WTC11 (cell line): ENCODE data around the gene TNIP2. TPM values are rescaled to one million over a fixed set of nuclear protein-coding genes. Genes with fewer than 3 reads are reported as not detected.

ENCODE experiments used
- ATAC-seq: fragments of 200-7000 bp; cut with Tn5 transposase; 2 replicates; pipeline ENCODE4 v1.10.0; 2021; ENCODE audit warnings: mild to moderate bottlenecking, moderate library complexity
- CTCF ChIA-PET: fragments of 300-600 bp; sonication (Branson Sonifier 250); formaldehyde crosslinking; loops from one replicate; lab custom pipeline; 2021; ENCODE audit warnings: antibody characterized with exemption; lab: Charles Lee
- POLR2A ChIA-PET: fragments of 350-600 bp; sonication (Branson Sonifier 250); formaldehyde crosslinking; loops from one replicate; lab custom pipeline; 2021; ENCODE audit warnings: antibody characterized with exemption; lab: Charles Lee
- DNase-seq: peaks from one replicate; pipeline ENCODE4 v3.0.0; 2021; ENCODE audit warnings: low spot score
- H3K27ac Mint-ChIP-seq: 2 replicates; pipeline ENCODE4 v1.8.0; 2021; ENCODE audit warnings: mixed read lengths
- H3K27me3 Mint-ChIP-seq: 2 replicates; pipeline ENCODE4 v1.8.0; 2021; ENCODE audit warnings: low read depth, mild to moderate bottlenecking, moderate library complexity, mixed read lengths
- H3K36me3 Mint-ChIP-seq: 2 replicates; pipeline ENCODE4 v1.8.0; 2021; ENCODE audit warnings: mixed read lengths
- H3K4me1 Mint-ChIP-seq: 2 replicates; pipeline ENCODE4 v1.8.0; 2022; ENCODE audit warnings: mixed read lengths
- H3K4me3 Mint-ChIP-seq: 2 replicates; pipeline ENCODE4 v1.8.0; 2021; ENCODE audit warnings: mild to moderate bottlenecking, moderate library complexity, mixed read lengths
- H3K9me3 Mint-ChIP-seq: 2 replicates; pipeline ENCODE4 v1.8.0; 2021; ENCODE audit warnings: mixed read lengths
- ATF1 ChIP-seq: sonication (generic); formaldehyde crosslinking; IDR thresholded peaks from 2 replicates; pipeline ENCODE4 v1.8.1; 2023; ENCODE audit warnings: mild to moderate bottlenecking, moderate library complexity, missing genetic modification reagents
- CBFB ChIP-seq: sonication (generic); formaldehyde crosslinking; IDR thresholded peaks from 2 replicates; pipeline ENCODE4 v1.8.1; 2022; ENCODE audit warnings: mild to moderate bottlenecking, low read depth, missing genetic modification reagents
- FOXP1 ChIP-seq: sonication (generic); formaldehyde crosslinking; IDR thresholded peaks from 2 replicates; pipeline ENCODE4 v1.8.0; 2022; ENCODE audit warnings: missing genetic modification reagents, mild to moderate bottlenecking, moderate library complexity, borderline replicate concordance
- HMGA2 ChIP-seq: fragments of 250-450 bp; sonication (Bioruptor Pico); IDR thresholded peaks from 2 replicates; pipeline ENCODE4 v1.4.0; 2021; ENCODE audit warnings: mild to moderate bottlenecking, moderate library complexity
- JAZF1 ChIP-seq: fragments of 250-450 bp; sonication (Bioruptor Pico); IDR thresholded peaks from 2 replicates; pipeline ENCODE4 v1.9.0; 2021; ENCODE audit warnings: moderate library complexity, mild to moderate bottlenecking, inconsistent platforms
- KAT7 ChIP-seq: sonication (generic); formaldehyde crosslinking; IDR thresholded peaks from 2 replicates; pipeline ENCODE4 v1.8.1; 2023; ENCODE audit warnings: missing genetic modification reagents, mild to moderate bottlenecking, borderline replicate concordance
- MYBL2 ChIP-seq: sonication (generic); formaldehyde crosslinking; IDR thresholded peaks from 2 replicates; pipeline ENCODE4 v1.8.1; 2023; ENCODE audit warnings: mild to moderate bottlenecking, moderate library complexity, missing genetic modification reagents
- RELA ChIP-seq: sonication (generic); formaldehyde crosslinking; IDR thresholded peaks from 2 replicates; pipeline ENCODE4 v1.8.1; 2022; ENCODE audit warnings: missing genetic modification reagents, mild to moderate bottlenecking, borderline replicate concordance
- RORB ChIP-seq: fragments of 250-450 bp; sonication (Bioruptor Pico); IDR thresholded peaks from 2 replicates; pipeline ENCODE4 v1.9.0; 2021; ENCODE audit warnings: mild to moderate bottlenecking
- SMAD4 ChIP-seq: sonication (generic); formaldehyde crosslinking; IDR thresholded peaks from 2 replicates; pipeline ENCODE4 v1.8.0; 2022; ENCODE audit warnings: mild to moderate bottlenecking, missing genetic modification reagents
- SP1 ChIP-seq: sonication (generic); formaldehyde crosslinking; conservative IDR thresholded peaks from 2 replicates; pipeline ENCODE4 v1.8.1; 2022; ENCODE audit warnings: missing genetic modification reagents
- TCF7 ChIP-seq: sonication (generic); formaldehyde crosslinking; IDR thresholded peaks from 2 replicates; pipeline ENCODE4 v1.8.0; 2022; ENCODE audit warnings: mild to moderate bottlenecking, low read depth, missing genetic modification reagents, moderate library complexity
- TEAD4 ChIP-seq: sonication (generic); formaldehyde crosslinking; IDR thresholded peaks from 2 replicates; pipeline ENCODE4 v1.8.0; 2022; ENCODE audit warnings: mild to moderate bottlenecking, missing genetic modification reagents
- TP53 ChIP-seq: sonication (generic); formaldehyde crosslinking; IDR thresholded peaks from 2 replicates; pipeline ENCODE4 v1.8.1; 2023; ENCODE audit warnings: mild to moderate bottlenecking, missing genetic modification reagents
- ZNF219 ChIP-seq: sonication (generic); formaldehyde crosslinking; IDR thresholded peaks from 2 replicates; pipeline ENCODE4 v1.8.0; 2023; ENCODE audit warnings: missing genetic modification reagents, mild to moderate bottlenecking, borderline replicate concordance
- total RNA-seq: library from RNA; stranded (reverse); gene quantifications from 3 replicates; pipeline ENCODE4 v1.2.3, GENCODE V29; 2021
- TF ChIP-seq, protein P1 (sequence below): sonication (generic); formaldehyde crosslinking; IDR thresholded peaks from 2 replicates; pipeline ENCODE4 v1.8.1; 2022; ENCODE audit warnings: missing genetic modification reagents, borderline replicate concordance
- TF ChIP-seq, protein P2 (sequence below): sonication (generic); formaldehyde crosslinking; IDR thresholded peaks from 2 replicates; pipeline ENCODE4 v1.8.0; 2022; ENCODE audit warnings: mild to moderate bottlenecking, missing genetic modification reagents
- TF ChIP-seq, protein P3 (sequence below): sonication (generic); formaldehyde crosslinking; IDR thresholded peaks from 2 replicates; pipeline ENCODE4 v1.8.0; 2022; ENCODE audit warnings: missing genetic modification reagents
- TF ChIP-seq, protein P4 (sequence below): fragments of 250-450 bp; sonication (Bioruptor Pico); IDR thresholded peaks from 2 replicates; pipeline ENCODE4 v1.9.0; 2021; ENCODE audit warnings: moderate library complexity, mild to moderate bottlenecking, inconsistent platforms, borderline replicate concordance
- TF ChIP-seq, protein P5 (sequence below): sonication (generic); formaldehyde crosslinking; IDR thresholded peaks from 2 replicates; pipeline ENCODE4 v1.8.1; 2022; ENCODE audit warnings: mild to moderate bottlenecking, moderate library complexity, missing genetic modification reagents
- TF ChIP-seq, protein P6 (sequence below): sonication (generic); formaldehyde crosslinking; IDR thresholded peaks from 2 replicates; pipeline ENCODE4 v1.8.1; 2023; ENCODE audit warnings: mild to moderate bottlenecking, missing genetic modification reagents
- TF ChIP-seq, protein P7 (sequence below): sonication (generic); formaldehyde crosslinking; IDR thresholded peaks from 2 replicates; pipeline ENCODE4 v1.8.0; 2022; ENCODE audit warnings: mild to moderate bottlenecking, missing genetic modification reagents
- TF ChIP-seq, protein P8 (sequence below): sonication (generic); formaldehyde crosslinking; conservative IDR thresholded peaks from 2 replicates; pipeline ENCODE4 v1.8.1; 2022; ENCODE audit warnings: mild to moderate bottlenecking, missing genetic modification reagents

TNIP2 gene
- total RNA-seq, 1 experiment from 2014 or later: 44.4 TPM

DNA sequence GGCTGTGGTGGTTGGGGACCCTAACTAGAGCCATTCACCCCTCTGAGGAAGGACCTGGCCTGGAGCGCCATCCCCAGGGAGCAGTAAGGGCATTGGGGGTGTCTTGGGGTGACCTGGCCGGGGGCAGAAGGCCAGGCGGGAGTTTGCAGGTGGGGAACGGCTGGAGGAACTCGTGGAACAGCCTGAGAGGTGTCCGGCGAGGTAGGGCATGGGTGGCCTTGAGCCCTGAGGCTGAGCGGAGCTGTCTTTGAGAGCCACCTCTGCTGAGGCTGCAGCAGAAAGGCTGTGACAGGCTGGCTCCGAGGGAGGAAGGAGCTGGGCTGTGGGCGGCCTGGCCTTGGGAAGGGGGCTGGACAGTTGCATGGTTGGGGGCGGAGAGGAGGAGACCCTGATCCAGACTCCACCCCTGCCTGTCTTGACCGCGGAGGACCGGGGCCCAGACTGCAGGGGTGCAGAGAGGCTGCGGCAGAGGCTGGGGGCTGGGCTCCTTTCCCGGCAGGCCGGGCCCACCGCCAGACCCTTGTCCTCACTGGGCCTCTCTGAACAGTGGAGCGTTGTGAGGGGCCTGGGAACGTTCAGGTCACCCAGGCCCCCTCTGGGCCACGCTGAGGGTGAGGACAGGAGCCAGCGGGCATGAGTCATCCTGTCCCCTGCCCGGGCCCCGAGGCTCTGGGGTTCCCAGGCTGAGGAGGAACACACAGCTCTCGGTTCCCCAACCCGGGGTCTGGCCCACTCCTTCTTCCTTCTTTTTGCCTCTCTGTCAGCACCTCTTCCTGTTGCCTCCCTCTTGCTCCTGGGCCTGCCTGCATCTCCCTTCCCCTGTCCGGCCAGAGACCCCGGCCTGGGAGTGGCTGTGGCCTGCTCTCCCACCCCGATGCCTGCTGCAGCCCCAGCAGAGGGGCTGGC, 44.8 kb upstream of the TNIP2 start:
- peak overlapping the region; percentile 76 for H3K27ac Mint-ChIP-seq
- POLR2A ChIA-PET: interaction anchor here (0.6 to 1.1 kb wide), 4 partner anchors 9 to 31 kb away, joined by 3 to 4 read pairs (median 4); no protein-coding TSS in a partner anchor
- H3K36me3 Mint-ChIP-seq: no peaks in the 10 kb centered on the region
- H3K4me3 Mint-ChIP-seq: no peak overlapping the region
- ATAC-seq (peak; percentile 92), DNase-seq (peak; percentile 79)
- peaks cover 18% of the 10 kb centered on the region for H3K4me1 Mint-ChIP-seq
- CTCF ChIA-PET: interaction anchor here (1.0 to 2.4 kb wide), 8 partner anchors 11 to 359 kb away, joined by 3 to 10 read pairs (median 4); no protein-coding TSS in a partner anchor
- no peaks in the 10 kb centered on the region; the same call in 1 of the 2 replicates for H3K27me3 Mint-ChIP-seq
- no peaks in the 10 kb centered on the region for H3K9me3 Mint-ChIP-seq
- no peak for TF ChIP-seq TCF7 (CRISPR knock-in tag)
- TF ChIP-seq, protein P1, sequence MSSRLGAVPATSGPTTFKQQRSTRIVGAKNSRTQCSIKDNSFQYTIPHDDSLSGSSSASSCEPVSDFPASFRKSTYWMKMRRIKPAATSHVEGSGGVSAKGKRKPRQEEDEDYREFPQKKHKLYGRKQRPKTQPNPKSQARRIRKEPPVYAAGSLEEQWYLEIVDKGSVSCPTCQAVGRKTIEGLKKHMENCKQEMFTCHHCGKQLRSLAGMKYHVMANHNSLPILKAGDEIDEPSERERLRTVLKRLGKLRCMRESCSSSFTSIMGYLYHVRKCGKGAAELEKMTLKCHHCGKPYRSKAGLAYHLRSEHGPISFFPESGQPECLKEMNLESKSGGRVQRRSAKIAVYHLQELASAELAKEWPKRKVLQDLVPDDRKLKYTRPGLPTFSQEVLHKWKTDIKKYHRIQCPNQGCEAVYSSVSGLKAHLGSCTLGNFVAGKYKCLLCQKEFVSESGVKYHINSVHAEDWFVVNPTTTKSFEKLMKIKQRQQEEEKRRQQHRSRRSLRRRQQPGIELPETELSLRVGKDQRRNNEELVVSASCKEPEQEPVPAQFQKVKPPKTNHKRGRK (CRISPR knock-in tag): no peak
- TF ChIP-seq JAZF1 (CRISPR knock-in tag): no peak
- TF ChIP-seq TEAD4 (CRISPR knock-in tag): no peak
- TF ChIP-seq, protein P2, sequence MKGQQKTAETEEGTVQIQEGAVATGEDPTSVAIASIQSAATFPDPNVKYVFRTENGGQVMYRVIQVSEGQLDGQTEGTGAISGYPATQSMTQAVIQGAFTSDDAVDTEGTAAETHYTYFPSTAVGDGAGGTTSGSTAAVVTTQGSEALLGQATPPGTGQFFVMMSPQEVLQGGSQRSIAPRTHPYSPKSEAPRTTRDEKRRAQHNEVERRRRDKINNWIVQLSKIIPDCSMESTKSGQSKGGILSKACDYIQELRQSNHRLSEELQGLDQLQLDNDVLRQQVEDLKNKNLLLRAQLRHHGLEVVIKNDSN (CRISPR knock-in tag): no peak
- TF ChIP-seq, protein P3, sequence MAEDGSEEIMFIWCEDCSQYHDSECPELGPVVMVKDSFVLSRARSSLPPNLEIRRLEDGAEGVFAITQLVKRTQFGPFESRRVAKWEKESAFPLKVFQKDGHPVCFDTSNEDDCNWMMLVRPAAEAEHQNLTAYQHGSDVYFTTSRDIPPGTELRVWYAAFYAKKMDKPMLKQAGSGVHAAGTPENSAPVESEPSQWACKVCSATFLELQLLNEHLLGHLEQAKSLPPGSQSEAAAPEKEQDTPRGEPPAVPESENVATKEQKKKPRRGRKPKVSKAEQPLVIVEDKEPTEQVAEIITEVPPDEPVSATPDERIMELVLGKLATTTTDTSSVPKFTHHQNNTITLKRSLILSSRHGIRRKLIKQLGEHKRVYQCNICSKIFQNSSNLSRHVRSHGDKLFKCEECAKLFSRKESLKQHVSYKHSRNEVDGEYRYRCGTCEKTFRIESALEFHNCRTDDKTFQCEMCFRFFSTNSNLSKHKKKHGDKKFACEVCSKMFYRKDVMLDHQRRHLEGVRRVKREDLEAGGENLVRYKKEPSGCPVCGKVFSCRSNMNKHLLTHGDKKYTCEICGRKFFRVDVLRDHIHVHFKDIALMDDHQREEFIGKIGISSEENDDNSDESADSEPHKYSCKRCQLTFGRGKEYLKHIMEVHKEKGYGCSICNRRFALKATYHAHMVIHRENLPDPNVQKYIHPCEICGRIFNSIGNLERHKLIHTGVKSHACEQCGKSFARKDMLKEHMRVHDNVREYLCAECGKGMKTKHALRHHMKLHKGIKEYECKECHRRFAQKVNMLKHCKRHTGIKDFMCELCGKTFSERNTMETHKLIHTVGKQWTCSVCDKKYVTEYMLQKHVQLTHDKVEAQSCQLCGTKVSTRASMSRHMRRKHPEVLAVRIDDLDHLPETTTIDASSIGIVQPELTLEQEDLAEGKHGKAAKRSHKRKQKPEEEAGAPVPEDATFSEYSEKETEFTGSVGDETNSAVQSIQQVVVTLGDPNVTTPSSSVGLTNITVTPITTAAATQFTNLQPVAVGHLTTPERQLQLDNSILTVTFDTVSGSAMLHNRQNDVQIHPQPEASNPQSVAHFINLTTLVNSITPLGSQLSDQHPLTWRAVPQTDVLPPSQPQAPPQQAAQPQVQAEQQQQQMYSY: 0 out of 2 replicates have a peak, but pooled peaks have one; percentile 54
- TF ChIP-seq CBFB: no peak
- TF ChIP-seq, protein P4, sequence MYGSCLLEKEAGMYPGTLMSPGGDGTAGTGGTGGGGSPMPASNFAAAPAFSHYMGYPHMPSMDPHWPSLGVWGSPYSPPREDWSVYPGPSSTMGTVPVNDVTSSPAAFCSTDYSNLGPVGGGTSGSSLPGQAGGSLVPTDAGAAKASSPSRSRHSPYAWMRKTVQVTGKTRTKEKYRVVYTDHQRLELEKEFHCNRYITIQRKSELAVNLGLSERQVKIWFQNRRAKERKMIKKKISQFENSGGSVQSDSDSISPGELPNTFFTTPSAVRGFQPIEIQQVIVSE (CRISPR knock-in tag): no peak
- no peak; the same call in 1 of the 2 replicates for TF ChIP-seq SP1 (CRISPR knock-in tag)
- TF ChIP-seq SMAD4: no peak
- no peak for TF ChIP-seq KAT7 (CRISPR knock-in tag)
- no peak for TF ChIP-seq ZNF219 (CRISPR knock-in tag)
- TF ChIP-seq, protein P5, sequence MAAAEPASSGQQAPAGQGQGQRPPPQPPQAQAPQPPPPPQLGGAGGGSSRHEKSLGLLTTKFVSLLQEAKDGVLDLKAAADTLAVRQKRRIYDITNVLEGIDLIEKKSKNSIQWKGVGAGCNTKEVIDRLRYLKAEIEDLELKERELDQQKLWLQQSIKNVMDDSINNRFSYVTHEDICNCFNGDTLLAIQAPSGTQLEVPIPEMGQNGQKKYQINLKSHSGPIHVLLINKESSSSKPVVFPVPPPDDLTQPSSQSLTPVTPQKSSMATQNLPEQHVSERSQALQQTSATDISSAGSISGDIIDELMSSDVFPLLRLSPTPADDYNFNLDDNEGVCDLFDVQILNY (CRISPR knock-in tag): no peak
- TF ChIP-seq HMGA2 (CRISPR knock-in tag): no peak
- TF ChIP-seq, protein P6, sequence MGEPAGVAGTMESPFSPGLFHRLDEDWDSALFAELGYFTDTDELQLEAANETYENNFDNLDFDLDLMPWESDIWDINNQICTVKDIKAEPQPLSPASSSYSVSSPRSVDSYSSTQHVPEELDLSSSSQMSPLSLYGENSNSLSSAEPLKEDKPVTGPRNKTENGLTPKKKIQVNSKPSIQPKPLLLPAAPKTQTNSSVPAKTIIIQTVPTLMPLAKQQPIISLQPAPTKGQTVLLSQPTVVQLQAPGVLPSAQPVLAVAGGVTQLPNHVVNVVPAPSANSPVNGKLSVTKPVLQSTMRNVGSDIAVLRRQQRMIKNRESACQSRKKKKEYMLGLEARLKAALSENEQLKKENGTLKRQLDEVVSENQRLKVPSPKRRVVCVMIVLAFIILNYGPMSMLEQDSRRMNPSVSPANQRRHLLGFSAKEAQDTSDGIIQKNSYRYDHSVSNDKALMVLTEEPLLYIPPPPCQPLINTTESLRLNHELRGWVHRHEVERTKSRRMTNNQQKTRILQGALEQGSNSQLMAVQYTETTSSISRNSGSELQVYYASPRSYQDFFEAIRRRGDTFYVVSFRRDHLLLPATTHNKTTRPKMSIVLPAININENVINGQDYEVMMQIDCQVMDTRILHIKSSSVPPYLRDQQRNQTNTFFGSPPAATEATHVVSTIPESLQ (CRISPR knock-in tag): no peak
- TF ChIP-seq FOXP1 (CRISPR knock-in tag): peak; percentile 70; the same call in 1 of the 2 replicates
- TF ChIP-seq, protein P7, sequence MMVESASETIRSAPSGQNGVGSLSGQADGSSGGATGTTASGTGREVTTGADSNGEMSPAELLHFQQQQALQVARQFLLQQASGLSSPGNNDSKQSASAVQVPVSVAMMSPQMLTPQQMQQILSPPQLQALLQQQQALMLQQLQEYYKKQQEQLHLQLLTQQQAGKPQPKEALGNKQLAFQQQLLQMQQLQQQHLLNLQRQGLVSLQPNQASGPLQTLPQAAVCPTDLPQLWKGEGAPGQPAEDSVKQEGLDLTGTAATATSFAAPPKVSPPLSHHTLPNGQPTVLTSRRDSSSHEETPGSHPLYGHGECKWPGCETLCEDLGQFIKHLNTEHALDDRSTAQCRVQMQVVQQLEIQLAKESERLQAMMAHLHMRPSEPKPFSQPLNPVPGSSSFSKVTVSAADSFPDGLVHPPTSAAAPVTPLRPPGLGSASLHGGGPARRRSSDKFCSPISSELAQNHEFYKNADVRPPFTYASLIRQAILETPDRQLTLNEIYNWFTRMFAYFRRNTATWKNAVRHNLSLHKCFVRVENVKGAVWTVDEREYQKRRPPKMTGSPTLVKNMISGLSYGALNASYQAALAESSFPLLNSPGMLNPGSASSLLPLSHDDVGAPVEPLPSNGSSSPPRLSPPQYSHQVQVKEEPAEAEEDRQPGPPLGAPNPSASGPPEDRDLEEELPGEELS (CRISPR knock-in tag): no peak
- no peak for TF ChIP-seq RORB (CRISPR knock-in tag)
- TF ChIP-seq ATF1 (CRISPR knock-in tag): no peak
- TF ChIP-seq TP53 (CRISPR knock-in tag): 0 out of 2 replicates have a peak, but pooled peaks have one; percentile 56
- TF ChIP-seq, protein P8, sequence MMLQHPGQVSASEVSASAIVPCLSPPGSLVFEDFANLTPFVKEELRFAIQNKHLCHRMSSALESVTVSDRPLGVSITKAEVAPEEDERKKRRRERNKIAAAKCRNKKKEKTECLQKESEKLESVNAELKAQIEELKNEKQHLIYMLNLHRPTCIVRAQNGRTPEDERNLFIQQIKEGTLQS (CRISPR knock-in tag): no peak
- TF ChIP-seq RELA (CRISPR knock-in tag): no peak
- no peak for TF ChIP-seq MYBL2 (CRISPR knock-in tag)
